Hematopoietic multipotent progenitor cell treated with erythropoietin and hydrocortisone succinate and interleukin-3 and kit ligand, for 8 days (in vitro differentiated cells): Measurements from ENCODE around the gene PAPOLA.

Experiments
- DNase-seq: peaks from one replicate; pipeline ENCODE4 v3.0.0-alpha.2; 2015

The PAPOLA gene

DNA sequence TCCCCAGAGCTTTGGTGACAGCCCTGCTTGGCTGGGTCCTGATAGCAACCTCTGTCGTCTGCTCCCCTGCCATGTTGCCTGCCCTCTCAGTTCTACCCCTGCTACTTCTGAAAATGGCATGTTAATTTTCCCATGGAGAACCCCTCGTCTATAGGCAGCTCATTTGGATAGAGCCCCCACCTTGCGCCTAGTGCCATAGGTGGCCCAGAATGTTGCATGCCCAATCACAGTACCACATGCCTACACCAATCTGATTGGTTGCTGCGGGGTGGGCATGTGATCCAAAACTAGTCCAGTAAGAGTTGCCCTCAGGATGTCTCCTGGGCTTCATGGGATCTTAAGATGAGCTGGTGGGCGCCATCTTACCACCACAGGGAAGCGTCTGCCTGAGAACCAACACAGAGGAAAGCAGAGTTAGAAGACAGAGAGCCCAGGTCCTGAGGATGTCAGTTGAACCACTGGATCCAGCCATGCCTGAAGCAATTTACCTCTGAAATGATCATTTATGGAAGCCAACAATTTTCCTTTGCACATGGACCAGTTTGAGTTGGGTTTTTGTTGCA, 85.7 kb downstream of the PAPOLA start:
- no peak for DNase-seq

DNA sequence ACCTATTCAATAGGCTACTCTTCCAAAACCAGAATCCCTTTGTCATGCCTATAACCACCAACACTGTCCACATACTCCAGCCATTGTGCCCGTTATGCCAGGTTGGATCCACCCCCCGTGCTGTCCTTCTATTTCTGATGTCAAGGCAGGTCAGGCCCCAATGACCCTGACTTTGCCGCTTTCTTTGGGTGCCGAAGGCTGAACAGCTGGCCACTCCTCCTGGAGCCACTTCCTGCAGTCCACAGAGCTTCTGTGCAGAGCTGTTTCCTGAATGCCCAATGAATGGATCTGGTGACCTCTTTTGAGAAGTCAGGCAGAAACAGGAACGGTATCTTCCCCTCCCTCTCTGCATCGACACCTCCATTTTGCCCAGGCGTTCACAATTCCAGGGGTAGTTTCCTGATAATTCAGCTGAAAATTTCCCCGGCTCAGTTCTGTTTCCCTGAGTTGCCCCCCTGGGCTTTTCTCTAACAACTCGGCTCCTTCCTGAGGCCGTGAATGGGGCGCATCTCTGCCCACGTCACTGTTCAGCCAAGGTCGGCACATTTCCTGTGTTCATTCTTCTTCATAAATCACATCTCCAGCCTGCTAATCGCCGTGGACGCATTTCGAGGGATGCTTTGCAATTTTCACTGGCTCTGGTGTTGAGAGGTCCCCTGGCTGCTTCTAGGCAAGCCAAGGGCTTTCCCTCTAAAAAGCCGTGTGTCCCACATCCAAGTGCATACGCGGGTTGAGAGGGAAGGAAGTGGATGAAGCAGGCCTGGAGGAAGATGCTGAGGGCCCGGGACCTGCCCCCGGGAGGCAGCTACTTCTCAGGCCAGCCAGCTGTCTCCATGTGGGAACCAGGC, 86.5 kb downstream of the PAPOLA start:
- DNase-seq = no peak

DNA sequence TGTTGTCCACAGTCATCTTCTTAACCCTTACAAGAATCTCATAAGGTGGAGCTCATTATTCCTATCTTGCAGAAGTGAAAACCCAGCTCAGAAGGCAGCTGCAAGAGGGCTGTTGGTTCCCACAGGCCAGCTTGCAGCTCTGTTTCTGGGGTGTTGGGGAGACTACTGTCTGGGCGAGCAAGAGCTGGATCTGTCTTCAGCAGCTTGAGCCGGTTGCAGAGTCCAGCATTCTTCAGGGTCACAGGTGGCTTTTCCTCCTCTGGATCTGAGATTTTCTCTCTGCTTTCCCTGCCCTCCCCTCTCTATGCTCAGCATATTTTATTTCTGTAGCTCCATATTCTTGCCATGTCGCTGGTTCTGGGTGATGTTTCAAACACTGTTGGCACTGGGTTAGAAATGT, 87.4 kb downstream of the PAPOLA start:
- DNase-seq = no peak

DNA sequence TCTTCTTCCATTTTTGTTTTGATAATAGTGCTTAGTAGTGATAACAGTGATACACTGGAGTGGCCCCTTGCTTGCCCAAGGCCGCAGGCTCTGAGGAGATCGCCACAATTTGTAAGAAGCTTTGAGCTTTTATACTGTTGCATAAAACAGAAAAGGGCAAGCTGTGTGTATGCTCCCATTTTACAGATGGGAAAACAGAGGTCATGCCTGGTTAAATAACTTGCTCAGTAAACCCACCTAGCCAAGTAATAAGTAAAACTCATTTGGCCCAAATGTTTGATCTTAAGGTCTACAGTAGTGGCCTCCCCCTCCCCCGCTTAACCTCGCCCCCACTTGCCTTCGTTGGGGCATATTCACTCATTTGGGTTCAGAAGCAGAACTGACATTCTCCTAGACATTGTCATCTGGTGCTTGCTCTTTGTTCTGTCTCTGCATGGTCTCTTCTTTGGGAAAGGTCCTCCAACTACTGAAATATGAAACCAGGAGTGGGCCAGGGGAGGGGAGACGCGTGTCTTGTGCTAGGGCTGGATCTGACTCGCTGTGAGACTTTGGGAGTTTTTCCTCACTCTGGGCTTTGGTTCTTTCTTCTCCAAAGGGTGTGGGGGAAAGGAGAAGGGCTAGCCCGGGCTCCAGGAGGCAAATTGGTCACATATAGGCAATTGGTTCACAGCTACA, 88.1 kb downstream of the PAPOLA start:
- DNase-seq = no peak

DNA sequence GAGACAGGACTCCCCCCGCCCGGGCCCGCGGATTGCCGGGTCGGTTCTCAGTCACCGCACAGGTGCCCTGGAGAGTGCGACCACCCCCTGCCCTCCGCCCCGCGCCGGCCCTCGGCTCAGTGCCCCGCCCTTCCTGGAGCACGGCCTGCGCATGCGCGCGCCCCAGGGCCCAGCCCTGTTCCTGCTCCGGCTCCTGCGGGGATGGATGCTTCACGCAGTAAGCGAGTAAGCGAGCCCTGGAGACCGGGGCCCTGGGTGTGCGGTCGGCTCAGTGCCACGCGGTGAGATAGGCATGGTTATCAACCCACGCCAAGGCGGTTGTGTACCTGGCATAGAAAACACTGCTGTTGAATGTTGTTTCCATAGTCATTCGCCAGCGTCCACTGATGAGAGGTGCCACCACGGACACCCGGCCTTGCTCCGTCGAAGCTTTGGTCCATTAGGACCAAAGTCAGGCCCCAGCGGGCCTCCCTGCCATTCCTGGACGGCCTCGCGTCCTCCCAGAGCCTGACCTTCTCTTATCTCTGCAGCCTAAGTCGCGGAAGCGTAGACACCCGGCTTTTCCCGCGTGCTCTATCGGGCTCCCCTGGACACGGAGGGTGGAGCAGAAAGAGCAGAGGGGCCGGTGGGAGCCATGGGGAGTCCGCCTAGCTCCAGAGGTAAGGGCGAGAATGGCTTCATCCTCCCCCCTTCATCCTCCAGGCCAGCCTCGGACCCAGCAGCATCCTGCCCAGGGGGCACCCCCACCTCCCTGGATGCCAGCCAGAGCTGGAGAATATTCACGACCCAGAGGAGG, 90.6 kb downstream of the PAPOLA start:
- DNase-seq = peak; percentile 57

DNA sequence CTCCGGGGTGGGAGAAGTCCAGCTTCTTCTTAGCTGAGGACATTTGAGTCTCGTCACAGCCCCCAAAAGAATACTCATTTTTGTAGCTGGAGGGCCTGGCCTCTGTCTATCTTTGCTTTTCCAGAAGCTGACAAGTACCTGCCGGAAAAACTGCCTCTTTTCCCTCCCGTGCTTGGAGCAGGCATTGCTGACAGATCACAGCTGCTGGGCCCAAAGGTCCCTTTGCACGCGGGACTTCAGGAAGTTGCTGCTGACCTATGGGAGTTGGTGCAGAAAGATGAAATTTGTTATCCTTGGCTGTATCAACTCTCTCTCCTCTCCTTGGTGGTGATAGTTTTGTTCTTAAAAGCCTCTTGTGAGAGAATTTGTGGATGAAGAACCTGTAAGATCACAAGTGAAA, 92.8 kb downstream of the PAPOLA start:
- DNase-seq = no peak

DNA sequence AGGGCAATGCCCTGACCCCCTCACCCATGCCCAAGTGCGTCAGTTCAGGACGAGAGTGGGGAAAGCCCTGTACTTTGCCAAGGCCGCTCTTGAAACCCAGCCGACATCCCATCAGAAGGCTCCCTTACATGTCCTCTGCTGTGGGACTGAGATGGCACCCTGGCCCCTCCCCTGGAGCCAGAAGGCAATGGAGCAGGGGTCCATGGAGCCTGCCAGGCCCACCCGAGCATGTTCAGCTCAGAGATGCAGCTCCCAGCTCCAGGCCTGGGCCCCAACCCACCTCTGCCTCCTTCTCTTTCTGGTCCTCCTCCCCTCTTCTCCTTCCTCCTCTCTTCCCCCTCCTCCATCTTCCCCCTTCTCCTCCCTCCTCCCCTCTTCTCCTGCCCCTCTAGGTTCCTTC, 95.5 kb downstream of the PAPOLA start:
- no peak for DNase-seq

DNA sequence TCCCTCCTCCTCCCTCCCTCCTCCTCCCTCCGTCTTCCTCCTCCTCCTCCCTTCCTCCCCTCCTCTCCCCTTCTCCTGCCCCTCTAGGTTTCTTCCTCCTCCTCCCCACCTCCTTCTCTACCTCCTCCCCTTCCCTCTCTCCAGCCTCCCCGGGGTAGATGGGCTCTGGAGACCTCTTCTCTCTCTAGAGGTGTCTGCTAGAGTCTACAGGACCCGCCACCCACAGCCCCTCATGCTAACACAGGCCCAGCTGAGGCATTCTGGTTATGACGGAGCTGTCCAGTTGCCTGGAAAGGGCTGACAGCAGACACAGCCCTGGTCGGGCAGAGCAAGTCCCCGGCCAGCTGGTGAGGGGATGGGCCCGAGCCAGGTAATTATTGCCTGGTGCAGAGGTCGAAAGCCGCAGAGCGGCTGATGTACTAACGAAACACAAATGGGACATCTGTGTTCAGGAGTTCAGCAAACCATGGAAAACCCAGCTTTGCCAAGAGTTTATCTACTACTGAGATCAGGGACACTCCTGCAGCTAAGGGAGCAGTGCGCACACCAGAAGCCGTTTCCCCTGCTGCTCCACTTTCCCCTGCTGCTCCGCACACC, 96.2 kb downstream of the PAPOLA start:
- no peak for DNase-seq

DNA sequence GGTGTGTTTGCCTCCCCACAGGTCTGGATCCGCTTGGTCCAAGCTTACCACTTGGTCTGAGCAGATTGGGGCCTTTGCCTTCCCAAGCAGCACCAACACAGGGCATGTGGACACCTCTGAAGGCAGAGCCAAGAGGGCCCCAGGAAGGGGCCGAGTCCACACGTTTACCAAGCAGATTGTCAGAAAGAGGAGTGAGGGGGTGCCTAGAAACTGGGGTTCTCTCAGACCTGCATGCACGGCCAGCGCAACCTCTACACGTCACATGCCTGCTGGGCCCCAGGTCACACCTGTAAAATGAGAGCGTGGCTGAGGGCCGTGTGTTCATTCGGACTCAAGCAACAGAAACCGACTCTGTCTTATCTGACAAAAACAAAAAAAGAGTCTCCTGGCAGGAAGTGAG, 96.9 kb downstream of the PAPOLA start:
- no peak for DNase-seq

DNA sequence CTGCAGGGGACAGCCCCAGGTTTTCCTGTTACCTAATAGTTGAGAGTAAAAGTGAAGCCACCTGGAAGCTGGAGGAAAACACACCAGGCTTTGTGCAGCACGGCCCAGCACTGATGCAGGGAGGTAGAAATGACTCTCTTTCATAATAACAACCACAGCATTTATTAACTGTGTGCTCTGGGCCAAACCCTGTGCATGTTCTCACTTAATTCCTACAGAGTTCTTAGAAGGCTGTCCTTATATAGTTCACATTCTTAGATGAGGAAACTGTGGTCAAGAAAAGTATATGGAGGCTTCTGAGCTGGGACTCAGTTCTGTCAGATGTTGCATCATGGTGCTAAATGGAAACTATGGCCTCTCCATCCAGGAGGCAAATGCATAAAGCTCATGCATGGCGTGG, 100.0 kb downstream of the PAPOLA start:
- no peak for DNase-seq

DNA sequence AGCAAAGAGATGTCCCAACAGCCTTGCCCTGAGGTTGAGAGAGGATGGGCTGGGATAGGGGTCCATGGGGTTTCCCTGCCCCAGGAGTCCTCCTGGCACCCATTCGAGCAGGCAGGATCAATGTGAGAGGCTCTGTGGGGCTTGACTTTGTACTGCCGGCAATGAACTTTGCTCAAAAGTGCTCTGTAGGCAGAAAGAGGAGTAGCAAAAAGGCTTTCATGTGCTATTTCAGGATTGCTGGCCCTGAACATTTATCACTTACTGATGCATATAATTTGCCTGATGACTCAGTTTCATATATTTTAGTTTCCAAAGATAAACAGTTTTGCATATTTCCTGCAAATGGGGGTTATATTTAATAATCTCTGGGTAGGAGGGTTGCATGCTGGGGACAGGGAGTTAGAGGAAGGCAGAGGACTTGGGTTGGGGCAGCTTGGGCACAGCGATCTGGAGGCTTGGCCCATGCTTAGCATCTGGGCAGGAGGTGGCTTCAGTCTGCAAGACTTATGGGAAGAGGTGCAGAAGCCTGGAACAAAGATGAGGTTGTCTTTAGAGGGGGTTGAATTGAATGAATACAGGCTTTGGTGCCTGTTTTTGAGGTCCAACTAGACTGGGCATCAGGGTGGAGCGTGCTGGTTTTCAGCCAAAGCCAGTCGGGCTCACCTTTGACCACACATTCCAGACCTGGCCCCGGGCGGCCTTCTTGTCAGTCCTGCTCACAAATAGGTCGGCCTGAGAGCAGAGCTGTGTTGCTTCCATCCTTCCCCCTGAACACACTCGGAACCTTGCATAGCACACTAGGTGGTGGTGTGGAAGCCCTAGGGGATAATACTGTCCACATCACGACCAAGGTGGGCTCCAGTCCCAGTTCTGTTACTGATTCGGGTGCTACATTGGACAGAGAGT, 101.4 kb downstream of the PAPOLA start:
- DNase-seq = no peak

DNA sequence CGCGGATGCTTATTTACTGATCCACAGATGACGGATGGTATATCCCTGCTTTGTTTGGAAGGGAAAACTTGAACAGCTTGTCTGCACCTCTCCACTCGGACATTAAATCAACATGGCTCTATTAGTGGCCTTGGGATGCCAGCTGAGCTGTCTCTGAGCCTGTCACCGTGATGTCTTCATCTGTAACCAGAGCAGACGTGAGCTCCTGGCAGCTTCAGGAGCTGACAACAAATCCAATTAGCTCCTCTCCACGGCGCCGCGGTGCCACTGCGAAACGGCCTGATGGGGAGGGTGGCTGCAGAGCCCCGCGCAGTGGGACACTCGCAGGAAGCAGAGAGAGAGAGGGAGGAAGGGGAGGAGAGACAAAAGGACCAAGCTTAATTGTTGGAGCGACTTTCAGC, 112.3 kb downstream of the PAPOLA start:
- DNase-seq = no peak

DNA sequence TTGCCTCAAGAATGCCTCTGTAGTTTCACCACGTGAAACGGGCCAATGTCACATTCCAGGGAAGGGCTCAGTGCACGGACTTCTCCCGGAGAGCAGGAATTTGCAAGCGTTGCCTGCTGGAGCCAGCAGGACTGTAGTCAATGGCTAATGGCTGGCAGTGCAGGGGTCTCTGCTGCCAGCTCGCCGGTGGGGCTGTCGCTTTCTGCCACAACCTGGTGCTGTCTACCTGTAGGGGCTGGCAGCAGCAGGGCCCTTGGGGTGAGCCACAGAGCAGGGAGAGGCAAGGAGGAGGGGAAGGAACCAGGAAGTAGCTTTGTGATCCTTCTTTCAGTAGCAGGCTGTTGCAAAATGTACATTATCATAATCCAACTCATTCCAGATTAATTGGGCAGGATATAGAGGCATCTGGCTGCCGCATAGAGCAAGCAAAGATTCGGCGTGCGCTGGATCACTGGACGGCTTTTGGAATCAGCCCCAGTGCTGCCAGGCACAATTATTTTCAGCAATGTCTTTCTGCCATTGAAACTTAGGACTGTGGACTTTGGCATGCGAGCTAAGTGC, 114.1 kb downstream of the PAPOLA start:
- no peak for DNase-seq
